ENCODE results near the gene BMP5. TPM values are rescaled to one million over a fixed set of nuclear protein-coding genes. Genes with fewer than 3 reads are reported as not detected.
"Not testable (repeated sequence)": the region's sequence is repeated elsewhere in the genome, so short reads cannot be mapped to it uniquely, and the experiment has no call there.

The BMP5 gene
- total and polyA plus RNA-seq, 2 experiments from 2014 or later = 123 to 127 TPM

DNA sequence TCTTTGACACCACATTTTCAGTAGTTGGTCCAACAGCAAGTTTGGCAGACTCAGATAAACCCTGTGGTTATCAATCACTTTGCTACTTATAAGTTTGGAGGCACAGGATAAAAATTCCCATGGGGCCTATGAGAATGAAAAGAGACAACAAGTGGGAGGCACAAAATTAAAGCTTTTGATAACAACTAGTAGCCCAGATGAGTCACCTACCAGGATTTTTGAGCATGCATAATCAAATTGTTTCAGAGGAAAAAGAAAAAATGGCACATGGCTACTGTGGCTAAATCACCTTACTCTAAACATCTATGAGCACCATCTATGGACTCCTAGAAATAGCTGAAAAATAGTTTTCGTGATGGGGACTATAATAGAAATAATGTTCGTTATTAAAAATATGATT is 40.8 kb upstream of the BMP5 start:
- H3K27ac ChIP-seq = no peak overlapping the region
- H3K4me3 ChIP-seq = no peak overlapping the region
- TF ChIP-seq, protein P1, sequence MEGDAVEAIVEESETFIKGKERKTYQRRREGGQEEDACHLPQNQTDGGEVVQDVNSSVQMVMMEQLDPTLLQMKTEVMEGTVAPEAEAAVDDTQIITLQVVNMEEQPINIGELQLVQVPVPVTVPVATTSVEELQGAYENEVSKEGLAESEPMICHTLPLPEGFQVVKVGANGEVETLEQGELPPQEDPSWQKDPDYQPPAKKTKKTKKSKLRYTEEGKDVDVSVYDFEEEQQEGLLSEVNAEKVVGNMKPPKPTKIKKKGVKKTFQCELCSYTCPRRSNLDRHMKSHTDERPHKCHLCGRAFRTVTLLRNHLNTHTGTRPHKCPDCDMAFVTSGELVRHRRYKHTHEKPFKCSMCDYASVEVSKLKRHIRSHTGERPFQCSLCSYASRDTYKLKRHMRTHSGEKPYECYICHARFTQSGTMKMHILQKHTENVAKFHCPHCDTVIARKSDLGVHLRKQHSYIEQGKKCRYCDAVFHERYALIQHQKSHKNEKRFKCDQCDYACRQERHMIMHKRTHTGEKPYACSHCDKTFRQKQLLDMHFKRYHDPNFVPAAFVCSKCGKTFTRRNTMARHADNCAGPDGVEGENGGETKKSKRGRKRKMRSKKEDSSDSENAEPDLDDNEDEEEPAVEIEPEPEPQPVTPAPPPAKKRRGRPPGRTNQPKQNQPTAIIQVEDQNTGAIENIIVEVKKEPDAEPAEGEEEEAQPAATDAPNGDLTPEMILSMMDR (IDR thresholded peaks at IDR 0.05; ENCODE audit: low read depth, low read length) = no peak
- H3K4me1 ChIP-seq (ENCODE audit: low read depth) = peaks cover 6% of the 10 kb centered on the region
- peak in 1 of 2 donors; percentile 24 for DNase-seq (ENCODE audit: low read depth in 1 of 2, low spot score in 1 of 2)
- no peaks in the 10 kb centered on the region for H3K36me3 ChIP-seq
- no peaks in the 10 kb centered on the region for H3K9me3 ChIP-seq (ENCODE audit: low read depth)
- H3K27me3 ChIP-seq = no peaks in the 10 kb centered on the region

DNA sequence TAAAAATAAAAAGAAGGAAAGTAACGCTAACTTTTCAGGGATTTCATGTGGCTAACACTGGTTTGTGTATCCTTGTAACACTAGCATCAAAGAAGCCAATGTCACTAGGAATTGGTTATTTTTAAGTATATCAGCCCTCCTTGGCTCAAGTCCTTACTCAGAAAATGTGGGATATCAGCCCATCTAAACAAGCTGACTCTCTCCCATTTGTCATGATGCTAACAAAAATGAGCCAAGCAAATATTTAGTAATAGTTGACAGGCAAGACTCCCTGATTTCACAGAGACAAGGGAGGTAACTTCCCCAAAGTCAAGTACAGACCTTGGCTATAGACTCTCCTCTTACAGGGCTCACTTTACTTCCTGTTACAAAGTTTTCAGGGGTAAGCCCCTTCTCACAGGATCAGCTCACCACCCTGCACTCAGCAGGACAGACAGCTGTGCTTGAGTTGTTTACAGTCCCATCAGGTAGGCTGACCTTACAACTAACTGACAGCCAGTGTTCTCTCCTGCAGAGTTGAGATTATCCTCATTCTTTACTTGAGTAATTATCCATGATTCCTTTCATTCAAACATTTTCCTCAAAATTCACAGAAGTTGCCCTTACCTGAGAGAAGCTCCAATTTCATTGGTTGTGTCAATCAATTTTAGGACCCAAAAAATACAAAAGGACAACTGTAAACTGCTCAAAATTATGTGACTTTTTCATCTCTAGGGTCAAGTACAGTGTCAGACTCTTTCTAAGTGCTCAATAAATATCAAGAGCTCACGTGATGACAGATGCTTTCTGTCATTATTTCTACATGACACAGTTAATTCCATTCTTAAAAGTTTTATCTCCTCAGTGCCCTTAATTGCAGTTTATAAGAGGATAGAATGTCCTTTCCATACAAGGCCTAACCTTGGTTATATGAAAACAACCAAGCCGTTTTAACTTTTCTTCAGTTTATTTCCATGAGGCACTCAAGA is 38.1 kb upstream of the BMP5 start:
- Histone ChIP-seq H3K27ac (no peak overlapping the region), H3K9me3 (ENCODE audit: low read depth) (no peaks in the 10 kb centered on the region), H3K27me3 (no peaks in the 10 kb centered on the region), H3K4me1 (ENCODE audit: low read depth) (peaks cover 6% of the 10 kb centered on the region), H3K36me3 (no peaks in the 10 kb centered on the region), H3K4me3 (no peak overlapping the region)
- TF ChIP-seq, protein P1 (IDR thresholded peaks at IDR 0.05; ENCODE audit: low read depth, low read length) = no peak
- DNase-seq (ENCODE audit: low read depth in 1 of 2, low spot score in 1 of 2) = peak in 1 of 2 donors; percentile 8

DNA sequence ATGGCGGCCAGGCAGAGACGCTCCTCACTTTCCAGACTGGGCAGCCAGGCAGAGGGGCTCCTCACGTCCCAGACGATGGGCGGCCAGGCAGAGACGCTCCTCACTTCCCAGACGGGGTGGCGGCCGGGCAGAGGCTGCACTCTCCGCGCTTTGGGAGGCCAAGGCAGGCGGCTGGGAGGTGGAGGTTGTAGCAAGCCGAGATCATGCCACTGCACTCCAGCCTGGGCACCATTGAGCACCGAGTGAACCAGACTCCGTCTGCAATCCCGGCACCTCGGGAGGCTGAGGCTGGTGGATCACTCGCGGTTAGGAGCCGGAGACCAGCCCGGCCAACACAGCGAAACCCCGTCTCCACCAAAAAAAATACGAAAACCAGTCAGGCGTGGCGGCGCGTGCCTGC is 35.1 kb upstream of the BMP5 start:
- DNase-seq (ENCODE audit: low read depth in 1 of 2, low spot score in 1 of 2); H3K4me1 ChIP-seq (ENCODE audit: low read depth); H3K4me3 ChIP-seq; H3K36me3 ChIP-seq; H3K9me3 ChIP-seq (ENCODE audit: low read depth); H3K27me3 ChIP-seq; H3K27ac ChIP-seq: not testable (repeated sequence)

DNA sequence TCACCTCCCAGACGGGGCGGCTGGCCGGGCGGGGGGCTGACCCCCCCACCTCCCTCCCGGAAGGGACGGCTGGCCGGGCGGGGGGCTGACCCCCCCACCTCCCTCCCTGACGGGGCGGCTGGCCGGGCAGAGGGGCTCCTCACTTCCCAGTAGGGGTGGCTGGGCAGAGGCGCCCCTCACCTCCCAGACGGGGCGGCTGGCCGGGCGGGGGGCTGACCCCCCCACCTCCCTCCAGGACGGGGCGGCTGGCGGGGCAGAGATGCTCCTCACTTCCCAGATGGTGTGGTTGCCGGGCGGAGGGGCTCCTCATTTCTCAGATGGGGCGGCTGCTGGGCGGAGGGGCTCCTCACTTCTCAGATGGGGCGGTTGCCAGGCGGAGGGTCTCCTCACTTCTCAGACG is 34.5 kb upstream of the BMP5 start:
- not testable (repeated sequence) for H3K4me1 ChIP-seq (ENCODE audit: low read depth); H3K36me3 ChIP-seq; H3K27me3 ChIP-seq; DNase-seq (ENCODE audit: low read depth in 1 of 2, low spot score in 1 of 2); H3K9me3 ChIP-seq (ENCODE audit: low read depth); H3K27ac ChIP-seq; H3K4me3 ChIP-seq

DNA sequence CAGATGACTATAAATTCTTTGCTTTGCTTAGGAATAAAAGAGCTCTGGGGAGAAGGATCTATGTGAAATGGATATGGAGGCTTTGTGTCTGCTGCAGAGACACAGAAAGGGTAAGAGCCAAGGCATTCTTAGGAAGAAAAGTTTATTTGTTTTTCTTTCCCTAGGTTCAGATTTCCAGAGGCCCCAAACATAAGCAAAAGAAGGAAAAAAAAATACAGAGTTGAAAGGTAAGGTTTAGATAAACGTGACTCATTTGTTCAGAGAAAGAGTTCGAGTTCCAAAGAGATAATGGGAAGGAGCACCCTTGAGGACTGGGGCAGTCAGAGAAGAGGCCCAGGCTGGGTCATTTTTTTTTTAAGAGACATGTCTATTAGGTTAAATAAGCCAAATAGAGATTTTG is 27.4 kb upstream of the BMP5 start:
- no peak overlapping the region for H3K27ac ChIP-seq
- H3K36me3 ChIP-seq = no peaks in the 10 kb centered on the region
- H3K4me1 ChIP-seq (ENCODE audit: low read depth) = peaks cover 8% of the 10 kb centered on the region
- no peaks in the 10 kb centered on the region for H3K27me3 ChIP-seq
- H3K9me3 ChIP-seq (ENCODE audit: low read depth) = no peaks in the 10 kb centered on the region
- DNase-seq (ENCODE audit: low read depth in 1 of 2, low spot score in 1 of 2) = peak in 1 of 2 donors; percentile 15
- H3K4me3 ChIP-seq = no peak overlapping the region
- TF ChIP-seq, protein P1 (IDR thresholded peaks at IDR 0.05; ENCODE audit: low read depth, low read length) = no peak

DNA sequence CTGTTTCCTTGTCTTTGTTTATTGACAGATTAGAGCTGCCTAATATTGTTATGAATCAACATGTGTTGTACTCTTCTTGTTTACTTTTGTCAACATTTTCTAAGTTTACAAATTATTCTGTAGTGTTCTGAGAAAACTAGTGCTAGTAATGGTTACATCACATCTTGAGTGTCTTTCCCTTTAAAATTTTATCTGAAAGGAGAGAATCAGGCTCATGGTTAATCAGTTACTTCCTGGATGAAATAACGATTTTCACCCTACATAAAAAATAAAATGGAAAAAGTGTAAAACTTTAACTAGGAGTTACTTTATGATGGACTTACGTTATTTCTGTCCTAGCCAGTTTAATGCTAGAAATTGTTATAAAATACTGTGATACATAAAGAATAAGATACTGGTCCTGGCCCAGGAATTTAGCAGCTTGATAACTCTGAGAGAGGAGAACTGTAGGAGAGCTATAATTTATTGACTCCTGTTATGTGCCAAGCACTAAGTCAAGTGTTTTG is 26.4 kb upstream of the BMP5 start:
- Histone ChIP-seq H3K4me1 (ENCODE audit: low read depth) (peaks cover 12% of the 10 kb centered on the region), H3K9me3 (ENCODE audit: low read depth) (no peaks in the 10 kb centered on the region), H3K36me3 (no peaks in the 10 kb centered on the region), H3K27ac (no peak overlapping the region), H3K27me3 (no peaks in the 10 kb centered on the region), H3K4me3 (no peak overlapping the region)
- no peak for DNase-seq (ENCODE audit: low read depth in 1 of 2, low spot score in 1 of 2)
- TF ChIP-seq, protein P1 (IDR thresholded peaks at IDR 0.05; ENCODE audit: low read depth, low read length) = no peak
